SU-DHL-6 (cell line): Measurements from ENCODE around the gene VPS35.

Experiments used
- H2AFZ ChIP-seq: fragments of 200-600 bp; sonication (generic); 2 replicates; pipeline ENCODE4 v1.6.1; 2014; ENCODE audit warnings: low read depth, mild to moderate bottlenecking, moderate library complexity, mixed read lengths, antibody characterized with exemption, low read length; ENCODE audit not compliant: severe bottlenecking
- H3F3A ChIP-seq: fragments of 200-600 bp; shearing (Covaris generic); 2 replicates; pipeline ENCODE4 v1.6.0; 2016; ENCODE audit warnings: antibody characterized with exemption, mild to moderate bottlenecking; ENCODE audit not compliant: insufficient read depth
- H3K27ac ChIP-seq: fragments of 200-600 bp; sonication (generic); 2 replicates; pipeline ENCODE4 v1.5.1; 2016; ENCODE audit warnings: low read depth, mild to moderate bottlenecking, low read length, moderate library complexity, mixed read lengths
- H3K27me3 ChIP-seq: fragments of 200-600 bp; sonication (generic), shearing (Covaris generic); 2 replicates; pipeline ENCODE4 v1.6.0; 2014; ENCODE audit warnings: mild to moderate bottlenecking, low read length
- H3K36me3 ChIP-seq: fragments of 200-600 bp; sonication (generic); 2 replicates; pipeline ENCODE4 v1.6.1; 2014; ENCODE audit warnings: mild to moderate bottlenecking, low read length, mixed read lengths
- H3K4me2 ChIP-seq: fragments of 300-600, 200-600 bp; shearing (Covaris generic), sonication (generic); 2 replicates; pipeline ENCODE4 v1.6.0; 2014; ENCODE audit warnings: low read length, low read depth, mild to moderate bottlenecking; ENCODE audit not compliant: poor library complexity, severe bottlenecking
- H3K4me3 ChIP-seq: fragments of 200-600 bp; sonication (generic); 2 replicates; pipeline ENCODE4 v1.5.1; 2014; ENCODE audit warnings: antibody characterized with exemption, low read length, mild to moderate bottlenecking, mixed read lengths; ENCODE audit not compliant: insufficient read depth, poor library complexity, severe bottlenecking
- H3K79me2 ChIP-seq: fragments of 200-600 bp; sonication (generic); 2 replicates; pipeline ENCODE4 v1.6.1; 2014; ENCODE audit warnings: mild to moderate bottlenecking, low read length, moderate library complexity; ENCODE audit not compliant: insufficient read depth
- H3K9ac ChIP-seq: fragments of 200-600 bp; sonication (generic); 2 replicates; pipeline ENCODE4 v1.7.0; 2014; ENCODE audit warnings: mild to moderate bottlenecking, low read length
- H3K9me2 ChIP-seq: fragments of 200-600 bp; sonication (generic); replicated peaks from 2 replicates; pipeline ENCODE4 v1.6.1; 2014; ENCODE audit warnings: low read length; ENCODE audit not compliant: insufficient read depth
- H3K9me3 ChIP-seq: fragments of 200-600 bp; sonication (generic); 2 replicates; pipeline ENCODE4 v1.6.1; 2014; ENCODE audit warnings: low read length, mixed read lengths; ENCODE audit not compliant: insufficient read depth
- H4K20me1 ChIP-seq: fragments of 200-600 bp; sonication (generic); 2 replicates; pipeline ENCODE4 v1.6.1; 2014; ENCODE audit warnings: low read depth, mild to moderate bottlenecking, antibody characterized with exemption, low read length, moderate library complexity, mixed read lengths
- CTCF ChIP-seq: fragments of 200-600 bp; sonication (generic); IDR thresholded peaks from one replicate; pipeline ENCODE4 v1.5.1; 2017; ENCODE audit warnings: antibody characterized with exemption, mild to moderate bottlenecking, low read length, moderate library complexity; ENCODE audit not compliant: insufficient read depth, poor library complexity, severe bottlenecking
- EZH2phosphoT487 ChIP-seq: fragments of 200-600 bp; sonication (generic), shearing (Covaris generic); conservative IDR thresholded peaks from 2 replicates; pipeline ENCODE4 v1.6.1; 2018; ENCODE audit warnings: mild to moderate bottlenecking, antibody characterized with exemption, low read length, moderate library complexity, mixed read lengths

Gene VPS35

GRCh38 chr16:46688654-46689364 lies at the start of gene VPS35:
Gene VPS35 (minus strand): TSS chr16:46689178. CDS start chr16:46689133, 45 bp downstream.
- Histone ChIP-seq H3K4me3 (peak within 1 kb of the TSS; percentile 99), H3K79me2 (peaks cover 79% of the 10 kb centered on the region), H2AFZ (peak within 1 kb of the TSS; percentile 92), H3K36me3 (peaks cover 21% of the 10 kb centered on the region), H4K20me1 (peaks cover 29% of the 10 kb centered on the region), H3K9me3 (no peaks in the 10 kb centered on the region), H3F3A (0 out of 2 replicates have a peak, but pooled peaks cover 8% of the 10 kb centered on the region), H3K27ac (peak within 1 kb of the TSS; percentile 93), H3K27me3 (no peaks in the 10 kb centered on the region), H3K9me2 (no peaks in the 10 kb centered on the region), H3K9ac (peak within 1 kb of the TSS; percentile 76), H3K4me2 (peak within 1 kb of the TSS; percentile 89)
- TF ChIP-seq CTCF (no peak), EZH2phosphoT487 (no peak)

- no peak overlapping the region for H2AFZ ChIP-seq
- H3K4me3 ChIP-seq, result no peak overlapping the region
- no peaks in the 10 kb centered on the region for H3K79me2 ChIP-seq
- no peak overlapping the region for H3K9ac ChIP-seq
- no peak overlapping the region for H3K4me2 ChIP-seq
- H3K9me3 ChIP-seq, result no peaks in the 10 kb centered on the region
- TF ChIP-seq CTCF, result no peak
- no peak for TF ChIP-seq EZH2phosphoT487
- H3K36me3 ChIP-seq, result no peaks in the 10 kb centered on the region
- peaks cover 4% of the 10 kb centered on the region; the same call in 1 of the 2 replicates for H3F3A ChIP-seq
- no peaks in the 10 kb centered on the region for H4K20me1 ChIP-seq
- no peaks in the 10 kb centered on the region for H3K27me3 ChIP-seq
- H3K9me2 ChIP-seq, result no peaks in the 10 kb centered on the region
- H3K27ac ChIP-seq, result no peak overlapping the region
Observed at GRCh38 chr16:46737621-46738214, 48.7 kb upstream of the VPS35 start.

GRCh38 chr16:46736695-46737094 lies 47.7 kb upstream of the VPS35 start:
- Histone ChIP-seq H3K4me3 (no peak overlapping the region), H2AFZ (no peak overlapping the region), H3K79me2 (no peaks in the 10 kb centered on the region), H3K9me2 (no peaks in the 10 kb centered on the region), H3K9ac (no peak overlapping the region), H4K20me1 (no peaks in the 10 kb centered on the region), H3K27me3 (no peaks in the 10 kb centered on the region), H3K4me2 (no peak overlapping the region), H3F3A (peaks cover 4% of the 10 kb centered on the region; the same call in 1 of the 2 replicates), H3K9me3 (no peaks in the 10 kb centered on the region), H3K27ac (no peak overlapping the region), H3K36me3 (no peaks in the 10 kb centered on the region)
- TF ChIP-seq EZH2phosphoT487 (no peak), CTCF (no peak)
